PC-9 (cell line): ENCODE data around the gene ITGA2.

Experiments
- CTCF ChIP-seq: fragments of 200-600 bp; sonication (generic); conservative IDR thresholded peaks from 2 replicates; pipeline ENCODE4 v1.6.1; 2017; ENCODE audit warnings: mixed run types, antibody characterized with exemption, mild to moderate bottlenecking, moderate library complexity
- EZH2 ChIP-seq: fragments of 200-600 bp; sonication (generic); IDR thresholded peaks from 2 replicates; pipeline ENCODE4 v1.8.0; 2017; ENCODE audit warnings: antibody characterized with exemption, low read depth

DNA sequence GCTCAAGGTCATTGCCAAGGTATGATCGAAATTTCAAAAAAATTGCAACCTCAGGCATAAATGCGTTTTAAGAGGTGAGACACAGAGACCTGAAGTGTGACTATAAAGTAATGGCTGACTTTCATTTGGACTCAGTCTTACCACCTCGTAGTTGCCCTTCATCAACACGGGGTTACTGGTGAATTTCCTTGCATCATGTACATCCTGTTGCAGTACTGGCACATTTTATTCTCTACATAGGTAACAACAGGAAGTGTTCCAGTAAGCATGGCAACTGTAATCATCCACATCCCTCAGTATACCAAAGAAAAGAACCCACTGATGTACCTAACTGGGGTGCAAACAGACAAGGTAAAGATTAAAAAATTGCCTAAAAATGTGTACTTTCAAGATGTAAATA, 91.1 kb downstream of the ITGA2 start:
- TF ChIP-seq CTCF (no peak), EZH2 (no peak)
